K562 (cell line): ENCODE measurements around the gene FOXR1. TPM values are rescaled to one million over a fixed set of nuclear protein-coding genes. Genes with fewer than 3 reads are reported as not detected.

Experiments
- ATF1 ChIP-seq, 2 experiments: fragments of 450-650 bp in 1 of 2; IDR thresholded peaks; 2 replicates each; pipeline ENCODE4 v1.6.1; 2016; ENCODE audit warnings: missing compliant biosample characterization in 1 of 2, missing genetic modification characterization in 1 of 2
- POLR2A ChIP-seq: fragments of 450-650 bp; conservative IDR thresholded peaks from 2 replicates; pipeline ENCODE4 v1.6.1; 2016
- RBBP5 ChIP-seq: fragments of 200-600 bp; sonication (generic); IDR thresholded peaks from 2 replicates; pipeline ENCODE4 v1.6.1; 2012; ENCODE audit warnings: borderline replicate concordance, mild to moderate bottlenecking, low read length, control low read depth, inconsistent platforms; ENCODE audit not compliant: insufficient read depth, poor library complexity, severe bottlenecking
- ZNF263 ChIP-seq: sonication (generic); formaldehyde crosslinking; IDR thresholded peaks from 2 replicates; pipeline ENCODE4 v1.8.0; 2022; ENCODE audit warnings: mild to moderate bottlenecking, missing genetic modification reagents, borderline replicate concordance
- polyA plus RNA-seq, 8 experiments: library from polyadenylated mRNA; depleted of rRNA in 4 of 8; stranded (reverse) in 5 of 8; unstranded in 3 of 8; fragments of >200 nt; fragmentation: Nextera tagmentation in 2 of 8; fragmentation: Illumina TruSeq in 1 of 8; extraction: Ambion mirVana in 2 of 8; extraction: Trizol in 1 of 8; gene quantifications; 2 replicates each; pipeline versions ENCODE4 v1.2.1 to v1.2.3, GENCODE V29; 2011 to 2014; ENCODE audit warnings: inconsistent platforms in 1 of 8, missing spikeins in 1 of 8
- total RNA-seq, 7 experiments: library from RNA; depleted of rRNA in 6 of 7; stranded (reverse); fragments of >200 nt in 6 of 7; fragmentation: Illumina TruSeq in 2 of 7; extraction: Trizol in 2 of 7; gene quantifications; 2 replicates each; pipeline versions ENCODE4 v1.2.1 to v1.2.3, GENCODE V29; 2011 to 2021; ENCODE audit warnings: low replicate concordance in 1 of 7
- TF ChIP-seq, protein P1 (sequence below), 2 experiments: fragments of 450-650 bp; formaldehyde crosslinking in 1 of 2; IDR thresholded peaks; 2 replicates each; pipeline versions ENCODE4 v1.4.0 to v1.6.1; 2014 to 2020; ENCODE audit warnings: mild to moderate bottlenecking in 2 of 2, borderline replicate concordance in 1 of 2, low read depth in 1 of 2
- TF ChIP-seq, protein P2 (sequence below): sonication (generic); formaldehyde crosslinking; IDR thresholded peaks from 2 replicates; pipeline ENCODE4 v1.8.1; 2023; ENCODE audit warnings: missing genetic modification reagents, mild to moderate bottlenecking, borderline replicate concordance
- TF ChIP-seq, protein P3 (sequence below): sonication (generic); formaldehyde crosslinking; IDR thresholded peaks from 2 replicates; pipeline ENCODE4 v1.8.0; 2022; ENCODE audit warnings: missing genetic modification reagents, mild to moderate bottlenecking, moderate library complexity, borderline replicate concordance
- TF ChIP-seq, protein P4 (sequence below): fragments of 200-800 bp; sonication (Bioruptor generic); IDR thresholded peaks from 2 replicates; pipeline ENCODE4 v1.6.1; 2017; ENCODE audit warnings: missing genetic modification characterization, missing compliant biosample characterization

The FOXR1 gene
- total and polyA plus RNA-seq, 9 of the 15 experiments (the other 6 are each of a cell fraction or from before 2014, with no cell fraction given) = not detected

DNA sequence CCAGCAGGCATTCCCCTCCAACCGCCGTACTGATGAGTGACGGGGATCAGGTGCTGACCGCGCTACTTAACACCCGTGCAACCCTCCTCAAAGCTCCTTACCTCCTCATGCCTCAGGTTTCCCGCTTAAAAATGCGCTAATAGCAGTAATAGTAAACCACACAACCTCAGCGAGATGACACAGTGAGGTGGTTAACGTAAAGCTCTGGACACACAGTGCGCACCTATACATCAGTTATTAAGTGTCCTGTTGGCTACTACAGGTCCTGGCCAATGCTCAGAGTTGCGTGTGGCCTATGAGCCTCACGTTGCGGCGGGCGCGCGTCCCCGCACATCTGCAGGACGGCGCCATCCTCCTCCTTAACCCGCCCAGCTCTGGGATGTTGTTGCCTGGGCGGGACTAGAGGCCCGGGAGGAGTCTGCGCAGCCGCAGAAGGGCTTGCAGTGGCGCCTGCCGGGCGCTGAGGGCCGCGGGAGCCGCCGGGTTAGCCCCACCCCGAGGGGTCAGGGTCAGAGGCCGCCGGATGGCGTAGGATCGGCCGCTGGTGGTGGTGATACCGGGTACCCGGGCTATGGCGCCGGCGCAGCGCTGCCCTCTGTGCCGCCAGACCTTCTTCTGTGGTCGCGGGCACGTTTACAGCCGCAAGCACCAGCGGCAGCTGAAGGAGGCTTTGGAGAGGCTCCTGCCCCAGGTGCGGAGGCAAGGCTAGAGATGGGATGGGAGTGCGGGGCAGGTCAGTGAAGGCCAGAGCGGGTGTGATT is 26.2 kb downstream of the FOXR1 start, which contains the start of gene CENATAC (continued):
- TF ChIP-seq, protein P1, sequence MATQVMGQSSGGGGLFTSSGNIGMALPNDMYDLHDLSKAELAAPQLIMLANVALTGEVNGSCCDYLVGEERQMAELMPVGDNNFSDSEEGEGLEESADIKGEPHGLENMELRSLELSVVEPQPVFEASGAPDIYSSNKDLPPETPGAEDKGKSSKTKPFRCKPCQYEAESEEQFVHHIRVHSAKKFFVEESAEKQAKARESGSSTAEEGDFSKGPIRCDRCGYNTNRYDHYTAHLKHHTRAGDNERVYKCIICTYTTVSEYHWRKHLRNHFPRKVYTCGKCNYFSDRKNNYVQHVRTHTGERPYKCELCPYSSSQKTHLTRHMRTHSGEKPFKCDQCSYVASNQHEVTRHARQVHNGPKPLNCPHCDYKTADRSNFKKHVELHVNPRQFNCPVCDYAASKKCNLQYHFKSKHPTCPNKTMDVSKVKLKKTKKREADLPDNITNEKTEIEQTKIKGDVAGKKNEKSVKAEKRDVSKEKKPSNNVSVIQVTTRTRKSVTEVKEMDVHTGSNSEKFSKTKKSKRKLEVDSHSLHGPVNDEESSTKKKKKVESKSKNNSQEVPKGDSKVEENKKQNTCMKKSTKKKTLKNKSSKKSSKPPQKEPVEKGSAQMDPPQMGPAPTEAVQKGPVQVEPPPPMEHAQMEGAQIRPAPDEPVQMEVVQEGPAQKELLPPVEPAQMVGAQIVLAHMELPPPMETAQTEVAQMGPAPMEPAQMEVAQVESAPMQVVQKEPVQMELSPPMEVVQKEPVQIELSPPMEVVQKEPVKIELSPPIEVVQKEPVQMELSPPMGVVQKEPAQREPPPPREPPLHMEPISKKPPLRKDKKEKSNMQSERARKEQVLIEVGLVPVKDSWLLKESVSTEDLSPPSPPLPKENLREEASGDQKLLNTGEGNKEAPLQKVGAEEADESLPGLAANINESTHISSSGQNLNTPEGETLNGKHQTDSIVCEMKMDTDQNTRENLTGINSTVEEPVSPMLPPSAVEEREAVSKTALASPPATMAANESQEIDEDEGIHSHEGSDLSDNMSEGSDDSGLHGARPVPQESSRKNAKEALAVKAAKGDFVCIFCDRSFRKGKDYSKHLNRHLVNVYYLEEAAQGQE (IDR thresholded peaks at IDR 0.05; ENCODE audit: borderline replicate concordance) = no peak
- TF ChIP-seq, protein P1 (CRISPR knock-in tag; IDR thresholded peaks at IDR 0.05; ENCODE audit: low read depth) = 0 out of 2 replicates have a peak, but pooled peaks have one; percentile 14
- TF ChIP-seq POLR2A (peak; percentile 89), ATF1 (CRISPR knock-in tag; IDR thresholded peaks at IDR 0.05) (no peak), ATF1 (tag; IDR thresholded peaks at IDR 0.05) (peak; percentile 82), RBBP5 (no peak), ZNF263 (CRISPR knock-in tag) (0 out of 2 replicates have a peak, but pooled peaks have one; percentile 32)
- TF ChIP-seq, protein P2, sequence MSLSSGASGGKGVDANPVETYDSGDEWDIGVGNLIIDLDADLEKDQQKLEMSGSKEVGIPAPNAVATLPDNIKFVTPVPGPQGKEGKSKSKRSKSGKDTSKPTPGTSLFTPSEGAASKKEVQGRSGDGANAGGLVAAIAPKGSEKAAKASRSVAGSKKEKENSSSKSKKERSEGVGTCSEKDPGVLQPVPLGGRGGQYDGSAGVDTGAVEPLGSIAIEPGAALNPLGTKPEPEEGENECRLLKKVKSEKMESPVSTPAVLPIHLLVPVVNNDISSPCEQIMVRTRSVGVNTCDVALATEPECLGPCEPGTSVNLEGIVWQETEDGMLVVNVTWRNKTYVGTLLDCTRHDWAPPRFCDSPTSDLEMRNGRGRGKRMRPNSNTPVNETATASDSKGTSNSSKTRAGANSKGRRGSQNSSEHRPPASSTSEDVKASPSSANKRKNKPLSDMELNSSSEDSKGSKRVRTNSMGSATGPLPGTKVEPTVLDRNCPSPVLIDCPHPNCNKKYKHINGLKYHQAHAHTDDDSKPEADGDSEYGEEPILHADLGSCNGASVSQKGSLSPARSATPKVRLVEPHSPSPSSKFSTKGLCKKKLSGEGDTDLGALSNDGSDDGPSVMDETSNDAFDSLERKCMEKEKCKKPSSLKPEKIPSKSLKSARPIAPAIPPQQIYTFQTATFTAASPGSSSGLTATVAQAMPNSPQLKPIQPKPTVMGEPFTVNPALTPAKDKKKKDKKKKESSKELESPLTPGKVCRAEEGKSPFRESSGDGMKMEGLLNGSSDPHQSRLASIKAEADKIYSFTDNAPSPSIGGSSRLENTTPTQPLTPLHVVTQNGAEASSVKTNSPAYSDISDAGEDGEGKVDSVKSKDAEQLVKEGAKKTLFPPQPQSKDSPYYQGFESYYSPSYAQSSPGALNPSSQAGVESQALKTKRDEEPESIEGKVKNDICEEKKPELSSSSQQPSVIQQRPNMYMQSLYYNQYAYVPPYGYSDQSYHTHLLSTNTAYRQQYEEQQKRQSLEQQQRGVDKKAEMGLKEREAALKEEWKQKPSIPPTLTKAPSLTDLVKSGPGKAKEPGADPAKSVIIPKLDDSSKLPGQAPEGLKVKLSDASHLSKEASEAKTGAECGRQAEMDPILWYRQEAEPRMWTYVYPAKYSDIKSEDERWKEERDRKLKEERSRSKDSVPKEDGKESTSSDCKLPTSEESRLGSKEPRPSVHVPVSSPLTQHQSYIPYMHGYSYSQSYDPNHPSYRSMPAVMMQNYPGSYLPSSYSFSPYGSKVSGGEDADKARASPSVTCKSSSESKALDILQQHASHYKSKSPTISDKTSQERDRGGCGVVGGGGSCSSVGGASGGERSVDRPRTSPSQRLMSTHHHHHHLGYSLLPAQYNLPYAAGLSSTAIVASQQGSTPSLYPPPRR (CRISPR knock-in tag) = no peak
- TF ChIP-seq, protein P3, sequence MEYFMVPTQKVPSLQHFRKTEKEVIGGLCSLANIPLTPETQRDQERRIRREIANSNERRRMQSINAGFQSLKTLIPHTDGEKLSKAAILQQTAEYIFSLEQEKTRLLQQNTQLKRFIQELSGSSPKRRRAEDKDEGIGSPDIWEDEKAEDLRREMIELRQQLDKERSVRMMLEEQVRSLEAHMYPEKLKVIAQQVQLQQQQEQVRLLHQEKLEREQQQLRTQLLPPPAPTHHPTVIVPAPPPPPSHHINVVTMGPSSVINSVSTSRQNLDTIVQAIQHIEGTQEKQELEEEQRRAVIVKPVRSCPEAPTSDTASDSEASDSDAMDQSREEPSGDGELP = peak; percentile 84; the same call in 1 of the 2 replicates
- TF ChIP-seq, protein P4, sequence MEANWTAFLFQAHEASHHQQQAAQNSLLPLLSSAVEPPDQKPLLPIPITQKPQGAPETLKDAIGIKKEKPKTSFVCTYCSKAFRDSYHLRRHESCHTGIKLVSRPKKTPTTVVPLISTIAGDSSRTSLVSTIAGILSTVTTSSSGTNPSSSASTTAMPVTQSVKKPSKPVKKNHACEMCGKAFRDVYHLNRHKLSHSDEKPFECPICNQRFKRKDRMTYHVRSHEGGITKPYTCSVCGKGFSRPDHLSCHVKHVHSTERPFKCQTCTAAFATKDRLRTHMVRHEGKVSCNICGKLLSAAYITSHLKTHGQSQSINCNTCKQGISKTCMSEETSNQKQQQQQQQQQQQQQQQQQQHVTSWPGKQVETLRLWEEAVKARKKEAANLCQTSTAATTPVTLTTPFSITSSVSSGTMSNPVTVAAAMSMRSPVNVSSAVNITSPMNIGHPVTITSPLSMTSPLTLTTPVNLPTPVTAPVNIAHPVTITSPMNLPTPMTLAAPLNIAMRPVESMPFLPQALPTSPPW = peak; percentile 53; the same call in 1 of the 2 replicates
